PC-9 (cell line): ENCODE measurements around the gene INPP5J.
"Not testable (repeated sequence)": the region's sequence is repeated elsewhere in the genome, so short reads cannot be mapped to it uniquely, and the experiment has no call there.

ENCODE experiments used
- EZH2 ChIP-seq: fragments of 200-600 bp; sonication (generic); IDR thresholded peaks from 2 replicates; pipeline ENCODE4 v1.8.0; 2017; ENCODE audit warnings: antibody characterized with exemption, low read depth
- TF ChIP-seq, protein P1 (sequence below): fragments of 200-600 bp; sonication (generic); conservative IDR thresholded peaks from 2 replicates; pipeline ENCODE4 v1.6.1; 2017; ENCODE audit warnings: mixed run types, antibody characterized with exemption, mild to moderate bottlenecking, moderate library complexity

DNA sequence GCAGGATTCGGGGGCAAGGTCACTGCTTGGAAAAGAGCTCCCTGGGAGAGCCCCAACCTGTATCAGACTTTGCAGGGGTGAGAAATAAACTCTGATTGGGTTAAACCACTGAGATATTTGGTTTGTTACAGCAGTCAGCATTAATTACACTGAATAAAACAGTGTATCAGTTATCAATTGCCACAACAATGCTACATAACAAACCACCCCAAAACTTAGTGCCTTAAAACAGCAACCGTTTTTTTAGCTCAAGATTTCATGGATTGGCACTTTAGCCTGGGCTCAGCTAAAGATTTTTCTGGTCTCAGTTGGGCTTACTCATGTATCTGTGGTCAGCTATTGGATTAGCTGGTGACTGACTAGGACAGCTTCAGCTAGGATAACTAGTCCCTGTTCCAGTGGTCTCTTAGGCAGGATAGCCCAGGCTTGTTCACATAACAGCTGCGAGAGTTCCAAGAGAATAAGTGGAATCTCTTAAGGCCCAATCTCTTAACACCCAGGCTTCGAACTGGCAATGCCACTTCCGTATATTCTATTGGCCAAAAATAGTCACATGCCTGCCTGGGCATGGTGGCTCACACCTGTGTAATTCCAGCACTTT is 49.1 kb upstream of the INPP5J start:
- TF ChIP-seq, protein P1, sequence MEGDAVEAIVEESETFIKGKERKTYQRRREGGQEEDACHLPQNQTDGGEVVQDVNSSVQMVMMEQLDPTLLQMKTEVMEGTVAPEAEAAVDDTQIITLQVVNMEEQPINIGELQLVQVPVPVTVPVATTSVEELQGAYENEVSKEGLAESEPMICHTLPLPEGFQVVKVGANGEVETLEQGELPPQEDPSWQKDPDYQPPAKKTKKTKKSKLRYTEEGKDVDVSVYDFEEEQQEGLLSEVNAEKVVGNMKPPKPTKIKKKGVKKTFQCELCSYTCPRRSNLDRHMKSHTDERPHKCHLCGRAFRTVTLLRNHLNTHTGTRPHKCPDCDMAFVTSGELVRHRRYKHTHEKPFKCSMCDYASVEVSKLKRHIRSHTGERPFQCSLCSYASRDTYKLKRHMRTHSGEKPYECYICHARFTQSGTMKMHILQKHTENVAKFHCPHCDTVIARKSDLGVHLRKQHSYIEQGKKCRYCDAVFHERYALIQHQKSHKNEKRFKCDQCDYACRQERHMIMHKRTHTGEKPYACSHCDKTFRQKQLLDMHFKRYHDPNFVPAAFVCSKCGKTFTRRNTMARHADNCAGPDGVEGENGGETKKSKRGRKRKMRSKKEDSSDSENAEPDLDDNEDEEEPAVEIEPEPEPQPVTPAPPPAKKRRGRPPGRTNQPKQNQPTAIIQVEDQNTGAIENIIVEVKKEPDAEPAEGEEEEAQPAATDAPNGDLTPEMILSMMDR: not testable (repeated sequence)
- not testable (repeated sequence) for TF ChIP-seq EZH2
